ENCODE results near the gene SSBP3. TPM values are rescaled to one million over a fixed set of nuclear protein-coding genes. Genes with fewer than 3 reads are reported as not detected.

SSBP3 gene
- polyA plus RNA-seq, 1 donor = 52.0 TPM

DNA sequence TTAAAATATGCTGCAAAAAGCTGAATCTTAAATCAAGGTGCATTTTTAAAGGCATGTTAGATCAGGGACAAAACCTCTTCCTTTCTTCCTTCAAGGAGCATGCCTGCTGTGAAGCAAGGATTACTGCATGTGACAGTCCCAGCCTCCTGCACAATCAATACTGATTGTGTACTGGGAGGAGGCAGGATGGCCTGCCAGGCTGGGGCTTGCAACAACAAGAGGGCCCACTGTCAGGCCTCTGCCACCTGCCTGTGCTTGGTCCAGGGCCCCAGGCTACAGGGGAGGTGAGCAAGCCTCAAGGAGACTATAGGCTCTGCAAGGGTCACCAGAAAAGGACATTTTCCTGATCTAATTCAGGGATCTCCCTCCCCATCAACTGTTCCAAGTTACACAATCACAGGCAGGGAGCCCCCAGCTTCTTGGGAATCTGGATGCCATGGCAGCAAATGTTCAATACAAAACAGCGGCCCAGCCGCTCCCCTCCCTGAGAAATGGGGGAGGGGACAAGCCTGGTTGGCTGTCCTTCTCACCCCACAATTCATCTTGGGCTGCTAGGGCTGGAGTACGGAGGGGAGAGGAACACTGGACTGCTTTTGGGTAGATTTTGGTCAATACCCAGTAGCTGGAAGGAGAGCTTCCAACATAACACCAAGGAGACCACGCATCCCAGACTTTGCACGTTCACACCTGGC lies 76.7 kb downstream of the SSBP3 start:
- no peak for DNase-seq (ENCODE audit: low read depth)

DNA sequence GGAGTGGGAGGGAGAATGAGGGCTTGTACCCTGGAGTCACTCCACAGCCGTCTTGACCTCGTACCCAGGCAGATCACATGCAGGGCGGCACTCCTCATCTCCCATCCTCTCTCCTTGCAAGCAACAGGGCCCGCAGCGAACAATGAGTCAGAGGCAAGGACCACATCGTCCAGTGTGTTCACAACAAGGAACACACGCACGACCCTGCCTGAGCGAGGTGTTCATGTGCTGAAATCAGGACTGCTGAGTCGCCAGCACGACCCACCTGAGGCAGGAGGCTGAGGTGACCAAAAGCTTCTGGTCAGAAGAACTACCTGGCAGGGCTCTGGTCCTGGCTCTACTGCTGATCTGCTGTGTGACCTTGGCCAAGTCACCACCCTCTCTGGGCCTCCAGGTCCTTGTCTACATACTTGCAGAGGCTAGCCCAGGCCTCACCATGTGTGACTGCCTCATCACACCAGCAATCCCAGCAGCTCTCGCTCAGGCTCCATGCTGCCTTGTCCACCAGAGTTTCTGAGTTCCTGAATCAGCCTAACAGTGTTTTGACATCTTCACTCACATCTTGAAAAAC lies 78.0 kb downstream of the SSBP3 start:
- DNase-seq (ENCODE audit: low read depth) = no peak

DNA sequence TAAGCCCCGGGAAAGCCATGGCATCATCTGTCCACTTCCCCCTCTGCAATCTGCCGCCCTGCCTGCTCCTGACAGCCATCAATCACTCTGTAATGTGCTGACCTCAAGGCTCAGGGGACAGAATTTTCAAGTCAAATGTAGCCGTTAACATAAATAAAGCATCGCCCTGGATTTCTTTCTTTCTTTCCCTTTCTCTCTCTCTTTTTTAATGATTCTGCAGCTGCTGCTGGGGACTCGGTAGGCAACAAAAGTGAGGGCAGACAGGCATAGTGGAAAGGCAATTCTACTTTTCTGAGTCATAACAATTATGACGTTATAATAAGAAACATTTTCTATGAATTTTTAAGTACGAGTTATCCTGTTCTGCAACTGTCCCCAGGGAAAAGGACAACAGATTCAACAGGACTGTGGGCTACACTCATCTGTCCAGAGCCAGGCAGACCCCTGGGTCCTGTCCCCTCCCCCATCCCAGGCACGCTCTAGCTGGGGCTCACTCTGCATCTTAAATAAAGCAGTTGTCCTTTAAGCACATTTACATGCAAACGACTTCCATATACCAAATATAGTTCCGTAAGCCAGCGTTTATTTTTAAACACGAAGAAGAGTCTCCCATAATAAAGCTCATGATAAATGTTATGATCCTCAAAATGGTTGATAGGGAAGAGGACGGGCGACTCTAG lies 78.7 kb downstream of the SSBP3 start:
- DNase-seq (ENCODE audit: low read depth) = no peak

DNA sequence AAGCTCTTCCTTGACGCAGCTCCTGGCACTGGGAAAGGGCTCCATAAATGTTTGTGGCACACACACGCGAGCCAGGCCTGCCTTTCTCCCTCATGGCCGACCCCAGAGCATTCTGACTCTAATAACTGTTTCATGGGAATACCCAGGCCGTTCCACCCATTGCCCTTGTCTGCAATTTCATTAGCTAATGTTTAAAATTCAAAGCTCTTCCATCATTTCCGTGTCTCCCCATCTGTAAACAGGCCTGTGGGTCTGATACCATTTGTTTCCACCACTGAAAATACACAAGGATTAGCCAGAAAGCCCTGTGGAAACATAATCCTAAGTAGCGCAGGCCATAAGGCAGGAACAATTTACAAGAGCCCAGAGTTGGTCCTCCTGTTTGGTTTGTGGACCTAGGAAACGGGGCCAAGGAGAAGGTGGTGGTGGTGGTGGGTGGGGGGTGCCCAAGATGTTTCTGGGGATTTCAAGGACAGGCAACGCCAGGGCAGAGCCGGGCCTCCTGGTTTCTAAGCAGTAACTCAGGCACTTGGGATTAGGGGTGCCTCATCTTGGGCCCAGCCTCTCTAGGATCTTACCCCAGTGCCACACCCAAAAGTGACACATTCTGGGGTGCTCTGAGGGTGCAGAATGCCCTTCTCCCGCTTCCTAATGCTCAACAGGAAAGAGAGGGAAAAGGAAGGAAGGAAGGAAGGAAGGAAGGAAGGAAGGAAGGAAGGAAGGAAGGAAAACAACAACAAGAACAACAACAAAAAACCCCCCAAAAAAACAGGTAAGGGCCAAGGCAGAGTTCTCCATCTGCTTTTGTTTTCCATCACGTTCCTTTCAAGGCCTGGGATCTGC lies 79.4 kb downstream of the SSBP3 start:
- DNase-seq (ENCODE audit: low read depth) = no peak

DNA sequence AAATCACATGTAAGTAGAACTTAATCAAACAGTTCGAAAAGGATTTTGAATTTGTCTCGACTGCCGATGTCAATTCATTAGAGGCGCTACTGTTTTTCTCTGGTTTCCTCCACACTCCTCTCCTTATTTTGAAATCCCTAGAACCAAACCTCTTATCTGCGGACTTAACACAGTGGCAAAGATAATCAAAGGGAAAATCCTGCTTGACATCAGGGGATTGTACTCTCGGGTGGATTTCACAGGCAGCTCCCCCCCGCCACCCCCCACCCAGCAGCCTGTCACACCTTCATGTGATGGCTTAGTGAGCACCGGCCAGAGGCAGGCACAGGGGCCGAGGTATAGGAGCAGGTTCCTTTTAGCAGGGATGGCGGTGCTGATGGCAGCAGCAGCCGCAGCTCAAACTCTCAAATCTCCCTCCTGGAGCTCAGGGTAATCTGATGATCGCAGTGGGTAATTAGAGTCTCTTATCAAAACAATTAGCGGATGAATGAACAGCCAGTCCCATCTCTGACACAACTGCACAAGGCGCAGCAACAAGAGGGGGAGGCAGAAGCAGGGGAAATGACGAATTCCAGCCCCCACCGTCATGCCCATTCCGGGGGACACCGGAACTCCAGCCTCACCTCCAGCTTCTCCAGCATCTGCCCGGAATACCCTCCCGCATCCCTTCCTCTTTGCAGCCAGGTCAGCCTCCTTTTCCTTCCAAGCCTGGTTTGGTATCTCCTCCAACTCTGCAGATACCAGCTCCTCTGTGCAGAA lies 80.3 kb downstream of the SSBP3 start:
- DNase-seq (ENCODE audit: low read depth) = no peak

DNA sequence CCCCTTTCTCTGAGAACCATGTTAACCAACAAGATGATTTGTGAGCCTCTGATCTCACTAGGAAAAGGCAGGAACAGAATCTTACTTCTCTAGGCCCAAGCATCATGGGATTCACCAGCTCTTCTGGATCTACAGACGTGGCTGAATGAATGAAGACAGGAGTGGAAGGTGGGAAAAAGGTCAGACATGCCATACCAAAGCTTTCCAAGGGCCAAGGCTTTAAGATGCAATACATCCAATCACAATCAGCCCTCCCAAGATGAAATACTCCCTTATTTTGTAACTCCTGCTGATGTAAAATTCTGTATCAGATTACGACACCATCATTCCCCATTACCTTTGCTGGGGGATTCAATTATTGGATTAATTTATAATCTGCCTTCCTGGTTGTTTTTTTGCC lies 80.9 kb downstream of the SSBP3 start:
- DNase-seq (ENCODE audit: low read depth) = no peak

DNA sequence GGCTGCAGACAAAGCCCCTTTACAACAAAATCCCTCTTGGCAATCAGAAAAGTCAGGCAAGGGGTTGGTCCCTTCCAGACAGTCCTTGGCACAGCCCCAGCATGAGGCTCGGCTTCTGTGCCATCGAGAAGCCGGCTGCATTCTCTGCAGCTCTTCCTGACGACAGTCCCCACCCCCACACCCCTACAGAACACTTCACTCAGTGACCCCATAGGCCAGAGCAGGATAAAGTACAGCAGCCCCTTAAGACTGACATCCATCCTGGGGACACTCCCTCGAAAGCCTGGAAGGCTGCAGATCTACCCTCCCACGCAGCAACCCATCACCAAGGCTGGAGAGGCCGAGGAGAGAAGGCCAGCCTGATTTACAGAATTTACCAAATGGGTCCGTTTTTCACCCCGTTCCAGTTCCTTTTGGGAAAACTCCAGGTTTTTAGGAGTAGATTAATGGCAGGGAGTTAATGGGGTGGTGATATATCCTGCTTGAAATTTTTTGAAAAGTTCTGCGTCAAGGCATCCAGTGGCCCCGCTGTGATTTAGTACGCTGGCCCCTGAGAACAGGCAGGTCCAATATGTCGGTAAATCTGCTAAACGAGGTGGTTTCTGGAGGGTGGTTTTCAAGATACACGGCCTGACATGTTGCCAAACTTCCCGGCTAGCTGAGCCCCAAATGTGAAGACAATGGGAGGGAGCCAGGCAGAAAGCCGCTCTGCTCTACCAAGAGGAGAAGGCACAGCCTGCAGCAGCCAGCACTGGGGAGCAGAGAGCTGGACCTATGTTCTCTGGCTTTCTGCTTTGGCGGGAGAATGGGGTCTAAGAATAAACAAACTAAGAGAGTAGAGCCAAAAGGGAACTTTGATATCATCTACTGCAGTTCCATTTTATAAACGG lies 81.7 kb downstream of the SSBP3 start:
- DNase-seq (ENCODE audit: low read depth) = peak; percentile 60

DNA sequence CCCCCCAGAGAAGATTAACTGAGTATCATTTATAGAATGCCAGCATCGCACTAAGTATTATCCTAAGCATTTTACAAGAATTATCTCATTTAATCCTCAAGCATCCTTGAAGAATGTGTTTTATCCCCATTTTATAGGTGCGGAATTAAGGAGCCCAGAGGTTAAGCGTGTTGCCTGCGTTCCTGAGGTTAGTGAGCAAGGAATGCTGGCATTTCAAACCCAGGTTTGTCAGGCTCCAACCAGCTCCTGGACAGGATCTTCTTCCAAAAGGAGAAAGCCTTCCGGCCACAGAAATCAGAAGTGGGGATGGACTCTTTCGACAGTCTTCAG lies 82.3 kb downstream of the SSBP3 start:
- no peak for DNase-seq (ENCODE audit: low read depth)

DNA sequence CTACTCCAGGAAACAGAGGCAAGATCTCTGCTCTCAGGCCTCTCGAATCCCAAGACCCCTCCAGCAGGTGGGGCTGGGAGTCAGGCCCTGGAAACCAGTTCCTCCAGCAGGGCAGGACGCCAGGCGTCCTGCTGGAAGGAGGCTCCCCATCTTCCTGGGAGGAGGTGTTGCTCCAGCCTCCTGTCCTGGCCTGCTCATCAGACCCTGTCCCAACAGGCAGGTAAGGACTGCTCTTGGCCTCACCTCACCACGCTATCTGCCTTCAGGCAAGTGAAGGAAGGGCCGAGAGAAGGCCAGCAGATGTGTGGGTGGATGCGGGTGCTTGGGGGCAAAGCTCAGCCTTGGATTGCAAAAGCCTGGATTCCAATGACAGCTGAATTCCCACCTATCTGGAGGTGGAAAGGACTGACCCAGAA lies 82.9 kb downstream of the SSBP3 start:
- DNase-seq (ENCODE audit: low read depth) = no peak

DNA sequence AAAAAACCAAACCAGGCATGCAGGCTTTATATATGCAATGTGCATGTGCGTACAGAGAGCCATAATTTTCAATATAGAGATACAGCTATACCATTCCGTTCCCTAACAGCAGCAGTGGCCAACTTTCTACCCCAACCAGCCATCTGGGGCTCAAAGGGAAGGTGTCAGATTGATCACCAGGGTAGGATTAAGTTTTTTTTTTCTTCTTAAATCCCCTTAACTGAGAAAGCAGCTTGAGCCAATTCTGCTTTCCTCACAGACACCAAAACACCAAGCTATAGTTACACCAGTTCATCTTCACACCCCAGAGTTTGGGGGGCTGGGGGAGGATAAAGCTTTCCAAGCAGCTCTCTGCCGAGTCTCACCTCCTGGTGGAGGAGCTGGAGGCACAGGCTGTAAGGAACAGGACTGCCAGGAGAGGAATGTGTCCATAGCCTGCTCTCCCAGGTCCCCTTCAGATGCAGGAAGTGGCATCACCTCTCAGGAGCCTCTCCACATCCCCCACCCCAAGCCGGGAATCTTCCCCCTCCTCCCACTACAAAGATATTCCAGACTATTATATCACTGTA lies 87.9 kb downstream of the SSBP3 start:
- no peak for DNase-seq (ENCODE audit: low read depth)

DNA sequence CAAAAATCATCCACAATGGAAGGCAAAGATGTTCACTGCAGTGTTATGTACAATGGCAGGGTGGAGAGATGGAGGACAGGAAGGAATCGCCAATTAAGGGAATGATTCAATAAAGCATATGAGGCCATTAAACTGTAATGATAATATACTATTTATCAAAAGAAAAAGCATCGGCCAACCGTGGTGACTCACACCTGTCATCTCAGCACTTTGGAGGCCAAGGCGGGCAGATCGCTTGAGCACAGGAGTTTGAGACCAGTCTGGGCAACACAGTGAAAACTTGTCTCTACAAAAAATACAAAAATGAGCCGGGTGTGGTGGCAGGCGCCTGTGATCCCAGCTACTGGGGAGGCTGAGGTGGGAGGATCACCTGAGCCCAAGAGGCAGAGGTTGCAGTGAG lies 89.1 kb downstream of the SSBP3 start:
- no peak for DNase-seq (ENCODE audit: low read depth)

DNA sequence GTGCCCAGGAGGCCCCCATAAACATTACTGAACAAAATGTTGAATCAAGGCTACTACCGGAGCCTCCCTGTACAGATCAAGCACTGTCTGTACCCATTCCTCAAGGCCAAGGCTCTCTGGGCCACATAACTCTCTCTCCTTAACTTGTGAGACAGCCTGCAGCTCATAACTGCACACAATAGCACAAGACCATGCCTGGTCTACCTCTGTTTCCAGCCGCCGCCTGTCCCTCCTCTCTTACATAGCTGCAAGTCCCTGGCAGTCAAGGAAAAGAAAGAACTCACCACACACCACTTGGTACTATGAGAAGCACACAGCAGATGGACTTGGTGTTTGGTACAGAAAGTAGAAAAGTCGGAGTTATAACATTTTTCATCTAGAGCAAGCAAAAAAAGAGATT lies 91.1 kb downstream of the SSBP3 start:
- no peak for DNase-seq (ENCODE audit: low read depth)

DNA sequence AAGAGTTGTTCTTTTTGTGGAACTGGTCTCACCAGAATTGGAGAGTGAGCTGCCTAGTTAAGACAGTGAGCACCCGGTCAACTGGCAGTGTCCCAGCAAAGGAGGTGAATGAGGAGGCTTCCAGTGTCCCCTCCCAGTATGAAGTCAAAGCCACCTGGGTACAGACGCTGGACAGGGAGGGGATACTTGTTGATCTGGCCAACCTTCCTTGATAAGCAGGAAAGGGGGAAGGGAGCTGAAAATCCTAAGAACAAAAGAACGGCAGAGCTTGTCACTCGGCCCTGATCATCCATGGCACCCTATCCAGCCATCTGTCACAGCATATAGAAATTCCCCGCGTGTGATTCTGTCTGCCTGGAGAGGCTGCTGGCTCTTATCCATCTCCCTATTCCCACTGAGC lies 91.5 kb downstream of the SSBP3 start:
- no peak for DNase-seq (ENCODE audit: low read depth)

DNA sequence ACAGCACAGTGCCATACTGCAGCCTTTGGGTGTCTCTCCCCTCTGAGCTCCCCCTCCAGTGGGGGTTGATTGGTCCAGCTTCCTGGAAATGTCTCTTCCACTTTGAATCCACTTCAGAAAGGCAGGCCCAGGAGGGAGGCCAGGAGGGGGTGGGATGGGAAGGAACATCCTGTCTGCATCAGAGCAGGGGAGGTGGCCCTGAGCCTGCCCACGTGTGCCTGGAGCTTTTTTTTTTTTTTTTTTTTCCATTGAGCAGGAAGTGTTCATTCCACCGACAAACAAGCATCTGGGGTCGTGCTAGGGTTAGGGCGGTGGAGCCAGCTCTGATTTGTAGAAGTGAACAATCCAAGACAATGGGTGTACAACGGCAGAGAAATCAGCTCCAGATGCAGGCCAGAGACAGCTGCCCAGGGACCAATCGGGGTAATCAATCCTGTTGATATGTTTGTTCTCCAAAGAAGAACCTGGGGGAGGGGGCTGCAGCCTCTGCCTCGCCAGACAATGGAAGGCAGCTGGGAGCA lies 93.3 kb downstream of the SSBP3 start:
- DNase-seq (ENCODE audit: low read depth) = peak; percentile 67

DNA sequence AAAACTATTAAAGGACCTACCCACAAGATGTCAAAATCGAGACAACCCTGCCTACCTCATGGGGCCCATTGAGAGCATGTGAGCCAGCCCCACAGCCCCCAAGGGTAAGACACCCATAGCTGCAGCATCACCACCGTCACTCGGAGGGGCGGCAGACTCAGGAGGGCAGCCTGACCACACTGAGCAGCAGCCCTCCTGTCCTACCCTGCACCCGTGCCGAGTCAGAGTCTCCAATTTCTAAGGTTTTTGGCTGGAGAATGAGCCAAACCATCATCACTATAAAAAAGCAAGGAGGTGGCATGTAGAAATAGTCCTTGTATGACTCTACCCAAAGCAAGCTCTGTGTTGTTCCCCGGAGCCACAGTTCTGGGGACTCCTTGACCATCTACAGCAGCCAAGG lies 94.7 kb downstream of the SSBP3 start:
- DNase-seq (ENCODE audit: low read depth) = no peak

DNA sequence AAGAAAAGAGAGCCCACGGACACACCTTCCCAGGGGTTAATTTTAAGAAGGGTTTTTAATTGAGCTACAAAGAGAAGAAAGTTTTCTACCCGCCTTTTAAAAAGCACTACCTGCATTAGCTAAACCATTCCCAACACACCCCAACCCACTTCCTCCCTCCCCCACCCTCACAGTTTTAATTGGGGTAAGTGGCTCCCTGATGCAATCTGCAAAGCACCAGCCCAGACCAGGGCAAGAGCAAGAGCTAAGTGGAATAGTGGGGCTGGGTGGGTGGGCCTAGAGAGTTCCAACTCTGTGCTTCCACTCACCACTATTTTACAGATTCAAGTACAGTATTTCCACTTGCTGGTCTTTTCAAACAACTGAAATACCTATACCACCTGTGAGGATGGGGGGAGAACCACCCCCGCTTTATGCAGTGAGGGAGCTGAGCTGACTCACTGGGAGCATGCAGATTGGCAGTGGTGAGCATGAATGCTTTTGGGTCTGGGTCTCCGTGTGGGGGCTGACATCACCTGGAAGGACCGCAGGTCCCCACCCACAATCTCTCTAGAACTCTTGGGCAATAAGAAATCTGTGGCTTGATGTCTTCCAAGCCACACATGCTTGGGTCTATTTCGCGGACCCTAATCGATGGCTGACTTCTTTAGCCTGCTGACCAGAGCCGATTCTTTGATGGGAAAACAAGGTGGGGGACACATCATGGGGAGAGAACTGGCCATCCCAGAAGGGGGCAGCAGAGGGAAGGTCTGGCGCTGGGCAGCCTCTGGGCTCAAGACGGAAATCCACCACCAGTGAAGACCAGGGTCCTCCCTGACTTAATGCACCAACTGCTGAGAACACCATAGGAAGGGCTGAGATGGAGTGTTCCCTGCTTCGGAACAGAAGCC lies 95.5 kb downstream of the SSBP3 start:
- no peak for DNase-seq (ENCODE audit: low read depth)

DNA sequence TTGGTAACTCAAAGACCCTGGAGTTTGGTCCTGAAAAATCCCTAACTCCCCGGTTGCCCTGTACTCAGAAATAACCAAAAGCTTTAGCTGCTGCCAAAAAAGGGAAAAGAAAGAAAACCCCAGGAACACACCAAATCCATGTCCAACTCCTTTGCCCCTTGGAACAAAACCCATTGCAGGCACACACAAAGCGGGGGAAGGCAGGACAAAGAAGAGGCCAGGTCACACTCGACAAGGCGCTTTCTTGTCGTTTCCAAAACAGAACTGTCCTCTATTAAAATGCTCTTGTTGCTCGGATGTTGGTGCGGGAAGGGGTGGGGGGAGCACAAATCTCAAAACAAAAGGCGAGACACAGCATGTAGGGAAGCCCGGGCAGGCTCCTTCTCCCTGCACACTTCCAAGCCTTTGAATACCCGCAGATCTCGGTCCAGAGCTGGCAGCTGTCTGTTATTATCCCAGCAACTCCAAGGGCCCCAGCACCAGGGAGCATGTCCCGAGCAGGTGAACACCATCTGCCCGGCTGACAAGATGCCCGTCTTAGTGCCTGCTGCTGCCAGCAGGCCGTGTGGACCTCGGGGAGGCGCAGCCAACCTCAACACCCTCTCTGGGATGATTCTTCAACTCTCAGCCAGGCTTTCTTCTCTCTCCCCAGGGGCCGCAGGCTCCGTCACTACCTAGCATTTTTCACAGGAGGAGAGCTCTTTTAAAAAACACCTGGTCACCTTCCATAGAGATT lies 96.4 kb downstream of the SSBP3 start:
- no peak for DNase-seq (ENCODE audit: low read depth)

DNA sequence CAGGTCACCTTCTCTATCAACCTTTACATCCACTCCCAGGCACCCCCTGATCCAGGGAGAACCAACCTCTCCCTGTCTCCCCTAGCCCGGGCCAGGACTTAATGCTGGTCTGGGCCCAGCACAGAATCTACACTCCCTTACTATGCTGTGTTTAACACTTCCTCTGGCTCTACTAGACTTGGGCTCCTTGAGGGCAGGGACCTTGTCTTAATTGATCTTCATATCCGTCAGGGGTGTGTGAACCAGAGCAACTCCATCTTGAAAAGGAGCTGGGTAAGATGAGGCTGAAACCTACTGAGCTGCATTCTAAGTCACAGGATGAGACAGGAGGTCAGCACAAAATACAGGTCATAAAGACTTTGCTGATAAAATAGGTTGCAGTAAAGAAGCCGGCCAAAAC lies 98.9 kb downstream of the SSBP3 start:
- no peak for DNase-seq (ENCODE audit: low read depth)
